GM12878 (cell line): ENCODE measurements around the gene CDK15. TPM values are rescaled to one million over a fixed set of nuclear protein-coding genes. Genes with fewer than 3 reads are reported as not detected.

Source experiments
- ATAC-seq: fragments of 200-7000 bp; cut with Tn5 transposase; 3 replicates; pipeline ENCODE4 v1.9.1; 2020; ENCODE audit warnings: mild to moderate bottlenecking, moderate library complexity
- BruUV-seq: library from RNA; stranded (reverse); fragments of 400-500 nt; replicated peaks from 2 replicates; lab custom pipeline; 2021; lab: Mats Ljungman, UMichigan
- CTCF ChIA-PET: fragments of 300-600 bp; sonication (Branson Sonifier 250); formaldehyde crosslinking; extraction: SDS; loops from one replicate; lab custom pipeline; 2021; ENCODE audit warnings: inconsistent platforms; lab: Yijun Ruan, JAX
- POLR2A ChIA-PET: fragments of 350-600 bp; formaldehyde crosslinking; extraction: SDS; loops from one replicate; lab custom pipeline; 2021; ENCODE audit warnings: inconsistent platforms; lab: Charles Lee
- RAD21 ChIA-PET: fragments of 300-600 bp; sonication (Branson Sonifier 250); formaldehyde crosslinking; loops from one replicate; lab custom pipeline; 2023; ENCODE audit warnings: antibody characterized with exemption; ENCODE audit not compliant: unreplicated experiment; lab: Charles Lee
- SMC1A ChIA-PET: fragments of 300-600 bp; sonication (Branson Sonifier 250); formaldehyde crosslinking; loops from one replicate; lab custom pipeline; 2023; ENCODE audit not compliant: unreplicated experiment, uncharacterized antibody; lab: Charles Lee
- DNase-seq: peaks from one replicate; pipeline ENCODE4 v3.0.0-alpha.2; 2011; ENCODE audit warnings: low read depth, low spot score
- FAIRE-seq: peaks from 3 replicates; lab custom pipeline; 2011; peaks lifted over from hg19 to GRCh38; lab: Jason Lieb, UNC
- H2AFZ ChIP-seq: 2 replicates; pipeline ENCODE4 v1.6.0; 2011; ENCODE audit warnings: low read depth, low read length, control low read depth; ENCODE audit not compliant: control insufficient read depth
- H3K27ac ChIP-seq: 2 replicates; pipeline ENCODE4 v1.5.1; 2011; ENCODE audit warnings: control low read depth; ENCODE audit not compliant: control insufficient read depth, insufficient read depth
- H3K27me3 ChIP-seq, 2 experiments: replicated peaks in 1 of 2; 2 replicates each; pipeline versions ENCODE4 v1.6.0 to v1.6.1; 2011; ENCODE audit warnings: low read length in 1 of 2; ENCODE audit not compliant: control insufficient read depth in 2 of 2, insufficient read depth in 2 of 2
- H3K36me3 ChIP-seq, 2 experiments: 2 replicates each; pipeline ENCODE4 v1.5.1; 2011; ENCODE audit warnings: low read length in 1 of 2; ENCODE audit not compliant: control insufficient read depth in 2 of 2, insufficient read depth in 2 of 2
- H3K4me1 ChIP-seq: 2 replicates; pipeline ENCODE4 v1.6.1; 2011; ENCODE audit warnings: mild to moderate bottlenecking, low read length, moderate library complexity, mixed read lengths; ENCODE audit not compliant: control insufficient read depth, insufficient read depth
- H3K4me2 ChIP-seq: 2 replicates; pipeline ENCODE4 v1.6.0; 2011; ENCODE audit warnings: control low read depth; ENCODE audit not compliant: control insufficient read depth, insufficient read depth
- H3K4me3 ChIP-seq: fragments of 200-600 bp; sonication (generic); 2 replicates; pipeline ENCODE4 v1.5.1; 2016
- H3K79me2 ChIP-seq: 2 replicates; pipeline ENCODE4 v1.6.0; 2011; ENCODE audit warnings: low read length; ENCODE audit not compliant: control insufficient read depth, insufficient read depth
- H3K9ac ChIP-seq: 2 replicates; pipeline ENCODE4 v1.8.0; 2011; ENCODE audit warnings: low read length, control low read depth, mixed read lengths; ENCODE audit not compliant: control insufficient read depth, insufficient read depth
- H3K9me3 ChIP-seq: replicated peaks from 3 replicates; pipeline ENCODE4 v1.5.1; 2011; ENCODE audit warnings: mild to moderate bottlenecking, low read length; ENCODE audit not compliant: control insufficient read depth, insufficient read depth
- H4K20me1 ChIP-seq: 2 replicates; pipeline ENCODE4 v1.6.0; 2011; ENCODE audit not compliant: control insufficient read depth, insufficient read depth
- BCL11A ChIP-seq: IDR thresholded peaks from 2 replicates; pipeline ENCODE4 v1.6.1; 2011; ENCODE audit warnings: low read depth, low read length
- CBX3 ChIP-seq: fragments of 200-600 bp; sonication (generic); IDR thresholded peaks from 2 replicates; pipeline ENCODE4 v1.6.1; 2016; ENCODE audit warnings: low read depth, borderline replicate concordance
- CHD1 ChIP-seq: IDR thresholded peaks from 2 replicates; pipeline ENCODE4 v1.6.1; 2012; ENCODE audit warnings: low read depth, low read length, improper control_type of control experiment
- CHD4 ChIP-seq: fragments of 200-600 bp; sonication (generic); IDR thresholded peaks from 2 replicates; pipeline ENCODE4 v1.6.1; 2016; ENCODE audit warnings: mild to moderate bottlenecking
- HDAC6 ChIP-seq: fragments of 200-600 bp; sonication (generic); IDR thresholded peaks from one replicate; pipeline ENCODE4 v1.8.0; 2017; ENCODE audit warnings: antibody characterized with exemption; ENCODE audit not compliant: unreplicated experiment
- IRF4 ChIP-seq: IDR thresholded peaks from 2 replicates; pipeline ENCODE4 v1.6.1; 2011; ENCODE audit warnings: low read depth, low read length
- LARP7 ChIP-seq: fragments of 450-650 bp; IDR thresholded peaks from 2 replicates; pipeline ENCODE4 v1.6.1; 2017; ENCODE audit warnings: mild to moderate bottlenecking
- NR2C2 ChIP-seq: IDR thresholded peaks from 2 replicates; pipeline ENCODE4 v1.6.1; 2011; ENCODE audit warnings: borderline replicate concordance, low read depth; ENCODE audit not compliant: control insufficient read depth, insufficient read length
- NR2F1 ChIP-seq: fragments of 450-650 bp; conservative IDR thresholded peaks from 2 replicates; pipeline ENCODE4 v1.6.1; 2017; ENCODE audit warnings: mild to moderate bottlenecking
- PML ChIP-seq: IDR thresholded peaks from 2 replicates; pipeline ENCODE4 v1.6.1; 2012; ENCODE audit warnings: low read length, inconsistent platforms
- POLR2AphosphoS5 ChIP-seq: IDR thresholded peaks from 2 replicates; pipeline ENCODE4 v1.6.1; 2011; ENCODE audit warnings: mild to moderate bottlenecking, low read length, inconsistent platforms
- RAD21 ChIP-seq: IDR thresholded peaks from 2 replicates; pipeline ENCODE4 v1.6.1; 2011; ENCODE audit warnings: mild to moderate bottlenecking, low read depth, low read length, moderate library complexity; ENCODE audit not compliant: insufficient read depth
- RCOR1 ChIP-seq: conservative IDR thresholded peaks from 2 replicates; pipeline ENCODE4 v1.6.1; 2012; ENCODE audit warnings: low read depth, low read length, improper control_type of control experiment
- YY1 ChIP-seq: IDR thresholded peaks from 2 replicates; pipeline ENCODE4 v1.6.1; 2011; ENCODE audit warnings: low read depth, mild to moderate bottlenecking, low read length
- ZNF24 ChIP-seq: fragments of 450-650 bp; IDR thresholded peaks from 2 replicates; pipeline ENCODE4 v1.6.1; 2017; ENCODE audit warnings: antibody characterized with exemption, mild to moderate bottlenecking
- WGBS: methylation state at CpG from one replicate; pipeline ENCODE4 v1.1.6; 2016; ENCODE audit warnings: low lambda C conversion rate; ENCODE audit not compliant: insufficient replicate concordance, insufficient coverage; ENCODE audit errors: missing lambda C conversion rate; 5-methylcytosine and 5-hydroxymethylcytosine counted together
- in situ Hi-C: fragments of 300-500 bp; cut with MboI; formaldehyde crosslinking; loops from 9 replicates; pipeline ENCODE4 v1.14.3; 2018; ENCODE audit warnings: mixed read lengths
- intact Hi-C: fragments of 100-400 bp; cut with micrococcal nuclease; formaldehyde crosslinking; loops from one replicate; pipeline ENCODE4 v1.14.2; 2022; ENCODE audit not compliant: unreplicated experiment
- polyA plus RNA-seq, 11 experiments: library from polyadenylated mRNA; depleted of rRNA in 4 of 11; unstranded in 6 of 11; stranded (reverse) in 5 of 11; fragments of >200 nt; fragmentation: Nextera tagmentation in 4 of 11; fragmentation: Illumina TruSeq in 1 of 11; extraction: Ambion mirVana in 4 of 11; extraction: Trizol in 1 of 11; gene quantifications; 1 replicate in 1 of 11; 2 replicates in 10 of 11; pipeline versions ENCODE4 v1.2.1 to v1.2.3, GENCODE V29; 2011 to 2016; ENCODE audit warnings: inconsistent platforms in 2 of 11, missing spikeins in 2 of 11, low read depth in 1 of 11
- total RNA-seq, 4 experiments: library from RNA; depleted of rRNA in 3 of 4; stranded (reverse); fragments of >200 nt in 3 of 4; fragmentation: Illumina TruSeq in 1 of 4; extraction: Trizol in 1 of 4; gene quantifications; 2 replicates each; pipeline versions ENCODE4 v1.2.1 to v1.2.3, GENCODE V29; 2013 to 2021
- TF ChIP-seq, protein P1 (sequence below): fragments of 450-650 bp; IDR thresholded peaks from 2 replicates; pipeline ENCODE4 v1.6.1; 2017; ENCODE audit warnings: borderline replicate concordance
- TF ChIP-seq, protein P2 (sequence below): IDR thresholded peaks from 2 replicates; pipeline ENCODE4 v1.6.1; 2012; ENCODE audit warnings: low read depth, low read length, improper control_type of control experiment

Gene CDK15
- total and polyA plus RNA-seq, 10 of the 15 experiments (the other 5 are each of a cell fraction or from before 2014, with no cell fraction given): 0.01 to 0.04 TPM; not detected in 8

GRCh38 chr2:201821080-201821479, 14.7 kb downstream of the CDK15 start:
- SMC1A ChIA-PET: interaction anchor here (0.5 kb wide), 2 partner anchors 18 to 33 kb away, joined by 3 read pairs; no protein-coding TSS in a partner anchor
- in situ Hi-C loops: no loop called here
- Histone ChIP-seq H3K4me2 (no peak overlapping the region), H4K20me1 (no peaks in the 10 kb centered on the region), H3K4me1 (no peaks in the 10 kb centered on the region), H3K27me3 (no peaks in the 10 kb centered on the region), H3K9ac (no peak overlapping the region), H2AFZ (no peak overlapping the region), H3K4me3 (no peak overlapping the region), H3K79me2 (no peaks in the 10 kb centered on the region), H3K9me3 (no peaks in the 10 kb centered on the region), H3K36me3 (no peaks in the 10 kb centered on the region), H3K27ac (no peak overlapping the region)
- DNase-seq (no peak), ATAC-seq (no peak), FAIRE-seq (no peak)
- CTCF ChIA-PET: no interaction called here
- RAD21 ChIA-PET: no interaction called here
- WGBS: 32% methylated on average over 5 of the region's 5 CpGs
- no TSS peak for BruUV-seq
- TF ChIP-seq HDAC6 (no peak), NR2F1 (no peak), YY1 (no peak), IRF4 (no peak), RCOR1 (no peak), CBX3 (no peak), RAD21 (no peak), POLR2AphosphoS5 (no peak), ZNF24 (no peak), LARP7 (no peak), CHD1 (no peak), PML (no peak), NR2C2 (no peak), CHD4 (no peak), BCL11A (no peak)
- TF ChIP-seq, protein P1, sequence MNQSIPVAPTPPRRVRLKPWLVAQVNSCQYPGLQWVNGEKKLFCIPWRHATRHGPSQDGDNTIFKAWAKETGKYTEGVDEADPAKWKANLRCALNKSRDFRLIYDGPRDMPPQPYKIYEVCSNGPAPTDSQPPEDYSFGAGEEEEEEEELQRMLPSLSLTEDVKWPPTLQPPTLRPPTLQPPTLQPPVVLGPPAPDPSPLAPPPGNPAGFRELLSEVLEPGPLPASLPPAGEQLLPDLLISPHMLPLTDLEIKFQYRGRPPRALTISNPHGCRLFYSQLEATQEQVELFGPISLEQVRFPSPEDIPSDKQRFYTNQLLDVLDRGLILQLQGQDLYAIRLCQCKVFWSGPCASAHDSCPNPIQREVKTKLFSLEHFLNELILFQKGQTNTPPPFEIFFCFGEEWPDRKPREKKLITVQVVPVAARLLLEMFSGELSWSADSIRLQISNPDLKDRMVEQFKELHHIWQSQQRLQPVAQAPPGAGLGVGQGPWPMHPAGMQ: no peak
- TF ChIP-seq, protein P2, sequence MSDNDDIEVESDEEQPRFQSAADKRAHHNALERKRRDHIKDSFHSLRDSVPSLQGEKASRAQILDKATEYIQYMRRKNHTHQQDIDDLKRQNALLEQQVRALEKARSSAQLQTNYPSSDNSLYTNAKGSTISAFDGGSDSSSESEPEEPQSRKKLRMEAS: no peak
- POLR2A ChIA-PET: no interaction called here
- intact Hi-C loops: no loop called here
